ENCODE measurements around the gene LMBRD1.
"Not testable (repeated sequence)": the region's sequence is repeated elsewhere in the genome, so short reads cannot be mapped to it uniquely, and the experiment has no call there.

The LMBRD1 gene

GRCh38 chr6:69732640-69733039 is 64.2 kb downstream of the LMBRD1 start:
- DNase-seq (ENCODE audit: low read depth): no peak

GRCh38 chr6:69732045-69732444 is 64.8 kb downstream of the LMBRD1 start:
- DNase-seq (ENCODE audit: low read depth): no peak

- DNase-seq (ENCODE audit: low read depth): no peak
Measured at GRCh38 chr6:69729870-69730449, 66.8 kb downstream of the LMBRD1 start.

- DNase-seq (ENCODE audit: low read depth): no peak
Measured at GRCh38 chr6:69722683-69723082, 74.1 kb downstream of the LMBRD1 start.

- DNase-seq (ENCODE audit: low read depth): no peak
Measured at GRCh38 chr6:69719602-69720193, 77.1 kb downstream of the LMBRD1 start.

GRCh38 chr6:69706724-69707123 is 90.1 kb downstream of the LMBRD1 start:
- no peak for DNase-seq (ENCODE audit: low read depth)

- DNase-seq (ENCODE audit: low read depth): no peak
Measured at GRCh38 chr6:69705954-69706353, 90.9 kb downstream of the LMBRD1 start.

- DNase-seq (ENCODE audit: low read depth): no peak
Measured at GRCh38 chr6:69704916-69705315, 91.9 kb downstream of the LMBRD1 start.

- no peak for DNase-seq (ENCODE audit: low read depth)
Measured at GRCh38 chr6:69699655-69700054, 97.2 kb downstream of the LMBRD1 start.

GRCh38 chr6:69696273-69696672 is 100.5 kb downstream of the LMBRD1 start:
- DNase-seq (ENCODE audit: low read depth): no peak

- DNase-seq (ENCODE audit: low read depth): no peak
Measured at GRCh38 chr6:69693762-69694161, 103.0 kb downstream of the LMBRD1 start.

GRCh38 chr6:69690986-69691385 is 105.8 kb downstream of the LMBRD1 start:
- DNase-seq (ENCODE audit: low read depth): no peak

- DNase-seq (ENCODE audit: low read depth): no peak
Measured at GRCh38 chr6:69680302-69680701, 116.5 kb downstream of the LMBRD1 start.

- DNase-seq (ENCODE audit: low read depth): no peak
Measured at GRCh38 chr6:69673298-69673697, 123.5 kb downstream of the LMBRD1 start.

GRCh38 chr6:69668916-69669315 is 127.9 kb downstream of the LMBRD1 start:
- no peak for DNase-seq (ENCODE audit: low read depth)

- DNase-seq (ENCODE audit: low read depth): not testable (repeated sequence)
Measured at GRCh38 chr6:69666779-69667178, 130.0 kb downstream of the LMBRD1 start.

- no peak for DNase-seq (ENCODE audit: low read depth)
Measured at GRCh38 chr6:69665437-69665836, 131.4 kb downstream of the LMBRD1 start.

GRCh38 chr6:69664551-69664950 is 132.3 kb downstream of the LMBRD1 start:
- no peak for DNase-seq (ENCODE audit: low read depth)

GRCh38 chr6:69663215-69663614 is 133.6 kb downstream of the LMBRD1 start:
- DNase-seq (ENCODE audit: low read depth): no peak

GRCh38 chr6:69650703-69651102 is 146.1 kb downstream of the LMBRD1 start:
- DNase-seq (ENCODE audit: low read depth): no peak

GRCh38 chr6:69647726-69648125 is 149.1 kb downstream of the LMBRD1 start:
- no peak for DNase-seq (ENCODE audit: low read depth)

GRCh38 chr6:69643688-69644087 is 153.1 kb downstream of the LMBRD1 start:
- DNase-seq (ENCODE audit: low read depth): no peak

GRCh38 chr6:69632932-69633331 is 163.9 kb downstream of the LMBRD1 start:
- no peak for DNase-seq (ENCODE audit: low read depth)
